Psoas muscle (tissue), 8 donors: Measurements from ENCODE around the gene MSRB2. TPM values are rescaled to one million over a fixed set of nuclear protein-coding genes. Genes with fewer than 3 reads are reported as not detected.
A peak's percentile ranks its signal among the peaks of the same experiment; 100 is the strongest.

Experiments
- ATAC-seq, 4 donors: fragments of 200-7000 bp; cut with Tn5 transposase; one replicate each; pipeline ENCODE4 v1.9.1; 2020; ENCODE audit warnings: moderate library complexity in 3 of 4, mild to moderate bottlenecking in 2 of 4
- DNase-seq, 2 donors: peaks; one replicate each; pipeline ENCODE4 v3.0.0-alpha.2; 2020
- H3K27ac ChIP-seq: fragments of 200-600 bp; one replicate; pipeline ENCODE4 v1.8.0; 2022
- H3K27me3 ChIP-seq, 3 donors: fragments of 200-600 bp in 1 of 3; one replicate each; pipeline versions ENCODE4 v1.6.1 to v1.8.0; 2013 to 2022; ENCODE audit warnings: low read length in 2 of 3, mild to moderate bottlenecking in 2 of 3, moderate library complexity in 1 of 3; ENCODE audit not compliant: insufficient read depth in 3 of 3
- H3K36me3 ChIP-seq, 2 donors: fragments of 200-600 bp in 1 of 2; one replicate each; pipeline versions ENCODE4 v1.6.1 to v1.8.0; 2013 to 2022; ENCODE audit warnings: low read depth in 1 of 2, mild to moderate bottlenecking in 1 of 2, moderate library complexity in 1 of 2; ENCODE audit not compliant: insufficient read depth in 1 of 2
- H3K4me1 ChIP-seq: fragments of 200-600 bp; one replicate; pipeline ENCODE4 v1.8.0; 2022
- H3K4me3 ChIP-seq: fragments of 200-600 bp; one replicate; pipeline ENCODE4 v1.8.0; 2022; ENCODE audit warnings: mild to moderate bottlenecking
- H3K9me3 ChIP-seq: fragments of 200-600 bp; one replicate; pipeline ENCODE4 v1.8.0; 2022
- WGBS, 3 donors: extraction: QIAGEN DNeasy Blood & Tissue Kit; methylation state at CpG; one replicate each; pipeline versions ENCODE4 v1.1.6 to v1.1.7; 2013; 5-methylcytosine and 5-hydroxymethylcytosine counted together
- intact Hi-C, 2 donors: fragments of 100-400 bp; cut with DNase I; formaldehyde crosslinking; loops; one replicate each; pipeline versions ENCODE4 v1.11.0 to v1.14.2; 2022
- polyA plus RNA-seq, 3 donors: library from polyadenylated mRNA; stranded (reverse); fragments of 200-250 nt; gene quantifications; one replicate each; pipeline ENCODE4 v1.2.3, GENCODE V29; 2013
- total RNA-seq, 4 donors: library from RNA; stranded (reverse); fragmentation: NEBNext Ultra II Directional in 2 of 4; extraction: Animal tissue kit (Norgen Biotek cat#: 25700) in 2 of 4; gene quantifications; one replicate each; pipeline versions ENCODE4 v1.2.1 to v1.2.4, GENCODE V29; 2021 to 2023
- TF ChIP-seq, protein P1 (sequence below): fragments of 200-600 bp; IDR thresholded peaks from one replicate; pipeline ENCODE4 v1.8.0; 2022; ENCODE audit warnings: antibody characterized with exemption
- donor health status: healthy with polysubstance abuse.
- donor health status: DM: no; HTN: no; CAD: no; lungs with moderate emphysema.
- donor health status: Bipolar disorder and iron deficiency.
- donor health status: healthy.
- donor health status: DM: yes; HTN: yes; CAD: no.
- donor health status: DM: no; HTN: no; CAD: no.
- donor health status: DM: no; HTN: no; CAD: no.
- donor health status: DM: yes; HTN: yes; CAD: no.

MSRB2 gene
- total and polyA plus RNA-seq, 7 donors, result 19.4 to 69.7 (median 34.3) TPM

DNA sequence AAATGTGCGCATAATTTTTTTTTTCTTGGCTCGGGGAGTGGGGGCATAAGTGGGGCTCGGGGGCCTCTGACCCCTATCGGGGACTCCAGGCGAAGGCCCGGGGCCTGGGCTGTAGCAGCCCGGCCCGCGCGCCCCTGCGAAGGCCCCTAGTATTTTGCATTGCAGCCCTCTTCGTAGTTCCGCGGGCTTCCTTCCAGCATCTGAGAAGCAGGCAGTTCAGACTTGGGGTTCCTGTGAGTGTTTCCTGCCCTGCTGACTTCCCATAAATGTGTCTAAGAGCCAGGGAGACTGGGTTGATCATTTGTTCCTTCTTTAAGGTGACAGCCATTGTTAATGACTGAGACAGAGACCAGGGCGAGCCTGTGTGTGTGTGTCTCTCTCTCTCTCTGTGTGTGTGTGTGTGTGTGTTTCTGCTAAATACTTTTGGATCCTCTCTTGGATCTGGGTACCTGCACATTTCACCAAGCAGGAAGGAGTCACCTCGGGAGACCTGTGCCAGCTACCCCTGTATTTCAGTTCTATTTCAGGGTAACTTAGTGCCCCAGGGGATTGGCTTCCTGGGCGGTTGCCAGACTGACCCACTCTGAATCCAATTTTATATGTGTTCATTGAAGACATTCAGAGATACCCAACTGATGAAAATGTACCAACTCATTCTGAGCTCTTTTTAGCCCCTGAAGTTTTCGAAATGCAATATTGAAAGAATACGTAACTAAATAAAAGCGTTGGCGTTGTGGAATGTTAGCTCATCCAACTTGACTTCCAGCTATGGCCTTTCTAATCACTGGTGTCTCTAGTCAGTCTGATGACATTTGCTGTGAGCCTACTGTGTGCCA lies 805 bp downstream of the MSRB2 start:
- DNase-seq (peak; percentile 39 to 68), ATAC-seq (peak; percentile 33 to 62 (median 40))
- peaks cover 11% of the 10 kb centered on the region for H3K9me3 ChIP-seq
- H3K4me1 ChIP-seq, result peaks cover 30% of the 10 kb centered on the region
- H3K4me3 ChIP-seq, result peak overlapping the region; percentile 86
- no peaks in the 10 kb centered on the region for H3K36me3 ChIP-seq
- TF ChIP-seq, protein P1, sequence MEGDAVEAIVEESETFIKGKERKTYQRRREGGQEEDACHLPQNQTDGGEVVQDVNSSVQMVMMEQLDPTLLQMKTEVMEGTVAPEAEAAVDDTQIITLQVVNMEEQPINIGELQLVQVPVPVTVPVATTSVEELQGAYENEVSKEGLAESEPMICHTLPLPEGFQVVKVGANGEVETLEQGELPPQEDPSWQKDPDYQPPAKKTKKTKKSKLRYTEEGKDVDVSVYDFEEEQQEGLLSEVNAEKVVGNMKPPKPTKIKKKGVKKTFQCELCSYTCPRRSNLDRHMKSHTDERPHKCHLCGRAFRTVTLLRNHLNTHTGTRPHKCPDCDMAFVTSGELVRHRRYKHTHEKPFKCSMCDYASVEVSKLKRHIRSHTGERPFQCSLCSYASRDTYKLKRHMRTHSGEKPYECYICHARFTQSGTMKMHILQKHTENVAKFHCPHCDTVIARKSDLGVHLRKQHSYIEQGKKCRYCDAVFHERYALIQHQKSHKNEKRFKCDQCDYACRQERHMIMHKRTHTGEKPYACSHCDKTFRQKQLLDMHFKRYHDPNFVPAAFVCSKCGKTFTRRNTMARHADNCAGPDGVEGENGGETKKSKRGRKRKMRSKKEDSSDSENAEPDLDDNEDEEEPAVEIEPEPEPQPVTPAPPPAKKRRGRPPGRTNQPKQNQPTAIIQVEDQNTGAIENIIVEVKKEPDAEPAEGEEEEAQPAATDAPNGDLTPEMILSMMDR, result no peak
- H3K27me3 ChIP-seq, result no peaks in the 10 kb centered on the region
- 17 to 22% (median 17%) methylated on average over 21 of the region's 21 CpGs for WGBS, 3 donors
- intact Hi-C loops, result loop anchor here in 1 of 2 donors (10.0 kb wide), 1 partner anchor 771 kb away; the partner anchor contains the start of gene BMI1
- peak overlapping the region; percentile 85 for H3K27ac ChIP-seq

DNA sequence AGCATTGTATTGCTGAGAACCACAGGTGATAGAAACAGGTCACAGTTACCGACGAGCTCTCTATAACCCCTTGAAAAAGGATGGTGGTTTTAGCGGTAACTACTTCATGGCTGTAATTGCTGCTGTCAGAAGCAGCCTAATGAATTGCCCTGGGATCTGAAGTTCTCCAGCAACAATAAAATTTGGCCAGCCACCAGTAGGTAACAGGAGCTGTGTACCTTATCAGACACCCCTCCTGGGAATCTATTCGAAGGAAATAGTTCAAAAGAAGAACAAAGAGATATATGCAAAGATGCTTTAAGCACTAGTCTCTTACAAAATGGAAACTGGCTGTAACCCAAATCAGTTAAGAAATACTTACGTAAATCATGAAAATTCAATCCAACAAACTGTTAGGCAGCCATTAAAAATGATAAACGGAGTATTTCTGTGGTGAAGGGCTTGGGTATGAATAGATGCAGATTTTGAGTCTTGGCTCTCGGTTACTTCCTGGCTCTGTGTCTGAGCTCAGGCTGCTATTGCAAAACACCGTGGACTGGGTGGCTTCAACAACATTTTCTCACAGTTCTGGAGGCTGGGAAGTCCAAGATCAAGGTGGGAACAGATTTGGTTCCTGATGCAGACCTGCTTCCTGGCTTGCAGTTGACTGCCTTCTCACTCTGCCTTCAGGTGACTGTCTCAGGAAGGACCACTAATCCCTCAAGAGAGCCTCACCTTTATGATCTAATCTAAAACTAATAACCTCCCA lies 1.6 kb downstream of the MSRB2 start:
- TF ChIP-seq, protein P1, result no peak
- ATAC-seq, result no peak
- peak in 1 of 2 donors; percentile 19 for DNase-seq

DNA sequence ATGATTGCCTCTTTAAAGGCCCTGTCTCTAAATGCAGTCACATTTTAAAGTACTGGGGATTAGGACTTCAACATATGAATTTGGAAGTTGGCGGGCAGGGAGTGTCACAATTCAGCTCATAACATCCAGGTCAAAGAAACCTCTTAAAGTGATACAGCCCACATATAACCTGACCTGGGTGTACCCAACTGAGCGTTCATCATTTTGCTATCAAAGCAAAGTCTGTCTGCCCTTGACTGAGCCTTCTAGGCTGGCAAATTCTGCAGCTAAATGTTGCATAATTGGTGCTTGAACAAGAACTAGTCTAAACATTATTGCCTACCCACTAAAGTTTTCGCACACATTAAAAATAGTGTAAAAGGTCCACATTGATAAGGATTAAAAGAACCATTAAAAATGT lies 3.7 kb downstream of the MSRB2 start:
- intact Hi-C loops, result loop anchor here in 1 of 2 donors (10.0 kb wide), 1 partner anchor 774 kb away; the partner anchor contains the start of gene BMI1
- Histone ChIP-seq H3K9me3 (no peaks in the 10 kb centered on the region), H3K4me3 (no peak overlapping the region), H3K27me3 (no peaks in the 10 kb centered on the region), H3K27ac (no peak overlapping the region), H3K4me1 (peaks cover 41% of the 10 kb centered on the region), H3K36me3 (peaks cover 1 to 4% of the 10 kb centered on the region in 2 donors)
- DNase-seq, result no peak
- TF ChIP-seq, protein P1, result no peak
- 72 to 74% (median 73%) methylated on average over 3 of the region's 3 CpGs for WGBS, 3 donors
- ATAC-seq, result no peak

More for the DNA sequence above, 1.6 kb downstream of the MSRB2 start:
- H3K4me1 ChIP-seq, result peaks cover 30% of the 10 kb centered on the region
- H3K4me3 ChIP-seq, result peak overlapping the region; percentile 86
- peak overlapping the region; percentile 85 for H3K27ac ChIP-seq
- H3K36me3 ChIP-seq, result peaks cover 0 to 2% of the 10 kb centered on the region in 2 donors
- intact Hi-C loops, result loop anchor here in 1 of 2 donors (10.0 kb wide), 1 partner anchor 772 kb away; the partner anchor contains the start of gene BMI1
- no peaks in the 10 kb centered on the region for H3K27me3 ChIP-seq
- WGBS, 3 donors, result 45 to 53% (median 48%) methylated on average over 8 of the region's 8 CpGs
- H3K9me3 ChIP-seq, result peaks cover 11% of the 10 kb centered on the region

DNA sequence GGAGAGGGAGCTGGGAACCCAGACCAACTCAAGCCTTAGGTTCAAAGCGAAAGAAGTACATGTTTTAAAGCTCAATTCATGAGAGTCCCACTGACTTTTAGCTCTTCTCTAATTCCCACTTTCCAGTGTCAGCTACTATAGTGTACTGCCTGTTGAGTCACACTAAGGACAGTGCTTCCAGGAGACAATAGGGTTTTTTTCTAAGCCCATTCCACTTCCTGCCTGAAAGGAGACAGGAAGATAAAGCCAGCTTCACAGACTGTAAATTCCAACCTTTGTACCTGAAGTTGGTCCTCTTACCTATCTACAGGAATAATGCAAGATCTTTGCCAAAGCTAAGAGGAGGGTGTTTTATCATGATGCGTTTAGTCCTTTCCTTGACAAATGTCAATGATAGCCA lies 4.4 kb downstream of the MSRB2 start:
- Histone ChIP-seq H3K4me3 (no peak overlapping the region), H3K36me3 (peaks cover 4 to 8% of the 10 kb centered on the region in 2 donors), H3K27ac (no peak overlapping the region), H3K27me3 (no peaks in the 10 kb centered on the region), H3K9me3 (no peaks in the 10 kb centered on the region), H3K4me1 (peaks cover 41% of the 10 kb centered on the region)
- DNase-seq (no peak), ATAC-seq (no peak)
- intact Hi-C loops, result loop anchor here in 1 of 2 donors (10.0 kb wide), 1 partner anchor 775 kb away; the partner anchor contains the start of gene BMI1
- 73 to 85% (median 83%) methylated on average over 2 of the region's 2 CpGs for WGBS, 3 donors
- TF ChIP-seq, protein P1, result no peak
